SK-MEL-5 (cell line): ENCODE measurements around the gene TVP23B. TPM values are rescaled to one million over a fixed set of nuclear protein-coding genes. Genes with fewer than 3 reads are reported as not detected.
"Not testable (repeated sequence)": the region's sequence is repeated elsewhere in the genome, so short reads cannot be mapped to it uniquely, and the experiment has no call there.

Source experiments
- DNase-seq: peaks from one replicate; pipeline ENCODE4 v3.0.0-alpha.2; 2016; ENCODE audit warnings: low read depth, low spot score
- in situ Hi-C: cut with HindIII; loops from 2 replicates; pipeline ENCODE4 v1.10.0; 2016; ENCODE audit warnings: low sequenced_read_pairs, high pct_unique_total_duplicates, low pct_unique_long_range_greater_than_20kb
- total RNA-seq: library from RNA; depleted of rRNA; stranded (reverse); fragments of >200 nt; shearing (Covaris generic); gene quantifications from 2 replicates; pipeline ENCODE4 v1.2.3, GENCODE V29; 2014

The TVP23B gene
- total RNA-seq, 1 experiment from 2014 or later, result 92.5 TPM

DNA sequence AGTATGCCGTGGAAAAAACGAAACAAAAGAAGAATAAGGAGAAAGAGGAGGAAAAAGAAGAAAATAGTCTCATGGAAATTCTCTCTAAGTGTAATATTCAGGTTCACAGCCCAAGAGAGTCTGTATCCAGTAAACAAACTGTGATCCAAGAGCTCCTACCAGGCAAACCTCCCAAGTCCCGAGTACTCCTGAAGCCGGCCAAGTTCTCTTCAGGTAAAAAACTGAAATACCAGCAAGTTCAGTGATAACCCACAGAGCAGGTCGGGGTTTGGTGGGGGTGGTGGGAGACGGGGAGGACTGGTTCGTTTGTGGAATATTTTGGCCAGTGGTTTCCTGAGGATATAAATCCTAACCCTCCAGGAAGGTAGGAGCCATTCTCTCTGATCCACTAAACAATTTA, 8.5 kb upstream of the TVP23B start:
- DNase-seq, result no peak
- in situ Hi-C loops, result no loop called here

- in situ Hi-C loops, DNase-seq: not testable (repeated sequence)
Measured at GRCh38 chr17:18781805-18782204, 822 bp downstream of the TVP23B start.

GRCh38 chr17:18785933-18786332, 5.0 kb downstream of the TVP23B start:
- DNase-seq, in situ Hi-C loops: not testable (repeated sequence)

DNA sequence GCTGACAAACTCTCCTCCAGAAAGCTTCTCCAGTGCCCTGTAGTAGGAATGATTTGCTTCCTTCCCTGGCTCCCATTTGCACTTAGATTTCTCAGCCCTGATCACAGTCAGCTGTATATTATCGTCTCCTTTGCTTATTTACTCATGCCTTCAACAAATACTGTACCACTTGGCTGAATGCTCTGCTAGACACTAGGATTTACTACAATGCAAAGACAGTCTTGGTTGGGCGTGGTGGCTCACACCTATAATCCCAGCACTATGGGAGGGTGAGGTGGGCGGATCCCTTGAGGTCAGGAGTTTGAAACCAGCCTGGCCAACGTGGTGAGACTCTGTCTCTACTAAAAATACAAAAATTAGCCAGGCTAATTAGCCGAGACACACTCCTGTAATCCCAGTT, 5.9 kb downstream of the TVP23B start:
- in situ Hi-C loops, DNase-seq: not testable (repeated sequence)

- in situ Hi-C loops, DNase-seq: not testable (repeated sequence)
Measured at GRCh38 chr17:18791402-18791801, 10.4 kb downstream of the TVP23B start.

- DNase-seq, in situ Hi-C loops: not testable (repeated sequence)
Measured at GRCh38 chr17:18794841-18795240, 13.9 kb downstream of the TVP23B start.

GRCh38 chr17:18796887-18797286, 15.9 kb downstream of the TVP23B start:
- in situ Hi-C loops, DNase-seq: not testable (repeated sequence)

- DNase-seq, in situ Hi-C loops: not testable (repeated sequence)
Measured at GRCh38 chr17:18803458-18804245, 22.7 kb downstream of the TVP23B start.

DNA sequence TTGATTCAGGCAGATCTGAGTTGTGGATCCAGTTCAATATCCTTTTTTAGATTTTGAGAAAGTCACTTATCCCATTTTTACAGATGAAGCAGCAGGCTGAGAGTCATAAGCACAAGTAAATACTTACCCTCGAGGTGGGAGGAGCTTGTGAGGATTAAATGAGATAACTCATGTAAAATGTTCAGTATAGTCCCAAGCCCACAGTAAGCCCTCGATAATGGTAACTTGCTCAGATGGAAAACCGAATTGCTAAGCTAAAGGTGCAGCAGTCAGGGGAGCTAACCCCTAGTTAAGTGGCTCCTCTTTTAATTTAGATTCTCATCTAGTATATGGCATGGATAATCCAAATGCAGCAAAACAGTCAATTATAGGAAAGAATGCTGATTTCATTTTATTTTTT, 34.9 kb downstream of the TVP23B start:
- in situ Hi-C loops, DNase-seq: not testable (repeated sequence)

GRCh38 chr17:18816489-18817371, 35.7 kb downstream of the TVP23B start:
- in situ Hi-C loops, result not testable (repeated sequence)
- DNase-seq, result peak; percentile 80

- DNase-seq, in situ Hi-C loops: not testable (repeated sequence)
Measured at GRCh38 chr17:18821430-18821829, 40.4 kb downstream of the TVP23B start.

GRCh38 chr17:18827613-18828012, 46.6 kb downstream of the TVP23B start:
- DNase-seq, in situ Hi-C loops: not testable (repeated sequence)

DNA sequence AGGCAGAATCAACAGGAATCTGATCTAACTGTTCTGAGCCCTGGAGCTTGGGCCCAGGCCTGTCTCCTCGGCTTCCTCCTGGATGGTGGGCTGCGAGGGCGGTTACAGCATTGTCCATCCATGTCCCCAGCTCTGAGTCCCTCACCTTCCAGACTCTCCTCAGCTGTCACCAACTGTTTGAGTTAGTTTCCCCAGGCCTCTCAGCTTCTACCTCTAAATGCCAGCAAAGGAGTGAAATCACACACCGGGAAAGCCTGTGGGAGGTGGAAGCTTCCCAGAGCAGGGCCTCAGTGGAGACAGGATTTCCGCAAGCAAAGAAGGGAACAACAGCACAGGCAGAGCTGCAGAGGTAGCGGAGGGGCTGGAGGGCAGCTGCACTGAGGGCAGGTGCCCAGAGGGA, 67.5 kb downstream of the TVP23B start:
- in situ Hi-C loops, result no loop called here

GRCh38 chr17:18850679-18851078, 69.7 kb downstream of the TVP23B start:
- no peak for DNase-seq
- in situ Hi-C loops, result no loop called here

More for the DNA sequence above, 67.5 kb downstream of the TVP23B start:
- no peak for DNase-seq

DNA sequence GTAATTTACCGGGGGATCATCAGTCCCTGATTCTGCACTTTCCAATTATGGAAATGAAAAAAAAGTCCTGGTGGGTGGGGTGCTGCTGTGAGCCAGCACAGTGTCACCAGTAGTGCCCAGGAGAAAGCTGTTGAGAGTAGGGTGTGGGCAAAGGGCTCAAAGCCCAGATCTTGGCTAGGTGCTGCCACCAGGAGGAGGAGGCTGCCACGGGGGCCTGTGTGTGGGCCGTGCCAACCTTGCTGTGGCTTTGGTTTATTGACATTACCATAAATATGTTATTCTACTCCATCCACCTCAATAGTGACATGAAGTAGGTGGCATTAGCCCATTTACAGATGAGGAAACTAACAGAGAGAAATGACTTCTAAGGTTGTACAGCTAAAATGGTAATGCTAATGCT, 70.2 kb downstream of the TVP23B start:
- in situ Hi-C loops, result no loop called here
- no peak for DNase-seq

DNA sequence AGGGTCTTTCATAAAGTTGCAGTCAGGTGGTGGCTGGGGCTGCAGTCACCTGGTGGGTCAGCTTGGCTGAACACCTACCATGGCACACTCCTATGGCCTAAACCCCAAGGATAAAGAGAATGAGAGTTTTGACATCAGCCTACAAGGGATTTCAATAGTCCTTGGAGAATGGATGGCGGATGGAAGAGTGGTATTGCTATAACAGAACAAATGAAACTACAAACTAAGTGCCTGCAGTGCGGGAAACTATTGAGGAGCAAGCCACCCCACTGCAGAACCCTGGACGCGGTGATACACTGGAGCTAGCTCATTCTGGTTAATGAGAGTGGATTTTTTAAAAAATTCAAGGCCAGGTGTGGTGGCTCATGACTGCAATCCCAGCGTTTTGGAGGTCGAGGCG, 74.0 kb downstream of the TVP23B start:
- DNase-seq, result no peak
- in situ Hi-C loops, result no loop called here

DNA sequence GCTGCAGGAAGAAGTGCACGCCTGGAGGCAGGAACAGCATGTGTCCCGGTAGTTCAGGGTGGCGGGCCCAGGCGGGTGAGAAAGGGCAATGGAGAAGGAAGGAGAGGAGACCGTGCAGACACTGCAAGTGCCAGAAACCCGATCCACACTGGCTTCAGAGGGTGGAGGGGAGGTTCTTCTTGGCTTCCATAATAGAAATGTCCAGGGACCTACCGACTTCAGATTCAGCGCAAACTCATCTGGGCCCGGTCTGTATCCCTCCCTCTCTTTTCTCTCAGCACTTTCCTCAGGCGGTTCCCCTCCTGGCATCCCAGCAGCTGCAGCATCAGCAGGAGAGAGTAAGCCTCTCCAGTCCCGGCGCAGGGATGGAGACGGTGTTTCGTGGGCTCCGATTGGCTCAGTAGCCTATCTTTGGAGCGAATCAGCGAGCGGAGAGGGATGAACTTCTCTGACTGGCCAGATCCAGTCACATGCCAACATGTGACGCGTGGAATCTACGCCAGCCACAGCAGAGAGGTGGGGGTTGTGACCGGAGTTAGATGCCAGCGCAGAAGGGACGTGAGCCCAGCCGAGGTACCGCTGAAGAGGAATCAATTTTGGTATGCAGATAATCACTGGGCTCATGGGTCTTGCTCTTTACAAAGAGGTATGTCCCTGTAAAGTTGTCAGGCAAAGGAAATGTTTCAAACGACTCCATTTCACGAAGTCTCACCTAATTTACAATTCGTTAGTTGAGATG, 75.0 kb downstream of the TVP23B start:
- peak; percentile 96 for DNase-seq
- in situ Hi-C loops, result no loop called here
